Stimulated activated CD4-positive, alpha-beta T cell treated with anti-CD3 and anti-CD28 coated beads, Interleukin-12 subunit alpha, Interleukin-12 subunit beta, amount 100 ng/mL, for 24 hours (primary cell): ENCODE measurements around the gene WAC.

Experiments used
- DNase-seq, 2 experiments: peaks; one replicate each; pipeline ENCODE4 v3.0.0-alpha.2; 2020; ENCODE audit warnings: low read depth in 2 of 2

The WAC gene

DNA sequence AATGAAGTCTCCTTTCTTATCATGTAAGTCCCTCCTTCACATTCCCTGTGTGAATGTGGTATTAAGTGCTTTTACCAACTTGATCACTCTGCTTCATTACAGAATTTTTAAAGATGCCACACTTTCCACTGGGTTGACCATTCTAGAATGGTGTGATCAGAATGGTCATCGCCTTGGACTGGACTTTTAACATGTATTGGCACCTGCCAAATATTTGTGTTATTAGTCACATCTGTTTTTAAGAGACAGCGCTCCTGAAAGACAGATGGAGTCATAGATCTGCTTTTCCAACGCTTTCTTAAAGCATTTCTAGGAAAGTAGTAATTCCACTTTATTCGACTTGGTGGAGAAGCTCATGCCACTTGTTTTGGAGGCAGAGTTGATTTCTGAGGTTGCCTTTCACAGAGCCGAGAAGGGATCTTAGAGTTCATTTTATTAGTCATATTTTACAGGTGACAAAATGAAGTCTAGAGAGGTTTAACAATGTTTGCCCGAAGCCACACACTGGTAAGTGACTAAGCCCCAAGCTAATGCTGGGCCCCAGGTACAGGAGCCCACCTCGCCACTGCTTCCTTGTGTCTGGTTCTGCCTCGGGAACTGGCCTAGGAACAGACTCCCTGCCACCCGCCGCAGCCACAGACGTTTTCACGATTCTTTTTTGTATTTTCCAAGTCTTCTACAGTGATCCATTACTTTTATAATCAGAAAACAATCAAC lies 134.0 kb downstream of the WAC start:
- DNase-seq, result no peak

- peak; percentile 9 to 50 for DNase-seq
Measured at GRCh38 chr10:28668363-28669226, 135.7 kb downstream of the WAC start.

DNA sequence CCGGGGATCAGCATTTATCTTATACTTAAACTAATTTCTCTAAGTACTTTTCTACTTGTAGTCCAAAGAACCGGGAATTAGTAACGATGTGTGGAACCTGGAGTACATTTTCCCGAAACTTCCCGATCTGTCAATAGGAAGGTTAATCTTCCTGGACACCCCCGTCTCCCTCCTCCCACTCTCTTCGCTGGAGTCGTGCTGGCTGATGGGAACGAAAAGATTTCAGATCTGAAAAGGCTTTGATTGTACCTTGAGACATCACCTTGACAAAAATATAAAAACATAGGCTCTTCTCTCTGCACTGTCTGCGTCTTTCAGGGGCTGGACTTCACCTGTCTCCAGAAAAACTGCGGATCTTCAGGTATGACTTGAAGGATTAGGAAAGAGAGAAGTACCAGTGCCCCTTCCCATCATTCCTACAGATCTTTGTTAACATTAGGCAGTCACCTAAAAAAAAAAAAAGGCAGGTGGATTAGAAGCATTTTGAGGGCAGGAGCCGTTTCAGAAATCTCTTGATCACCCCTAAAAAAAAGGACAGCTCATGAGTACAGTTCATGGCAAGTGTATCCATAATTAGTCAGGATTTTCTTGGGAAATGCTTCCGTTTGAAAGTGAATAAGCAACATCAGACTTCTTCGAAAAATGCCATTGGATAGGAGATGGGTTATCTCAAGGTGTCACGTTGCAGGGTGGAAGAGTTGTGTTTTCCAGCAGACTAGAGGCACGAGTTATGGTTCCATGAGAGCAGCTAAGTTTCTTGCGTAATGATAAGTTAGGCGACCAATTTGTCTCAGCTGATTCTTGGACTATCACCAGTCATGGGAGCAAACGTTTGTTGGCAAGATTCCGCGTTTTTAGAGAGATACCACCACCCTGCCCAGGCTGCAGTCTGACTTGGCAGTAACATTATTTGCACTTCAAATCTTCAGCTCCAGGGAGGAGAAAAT lies 136.6 kb downstream of the WAC start:
- DNase-seq, result no peak
